ENCODE measurements around the gene KCTD10. TPM values are rescaled to one million over a fixed set of nuclear protein-coding genes. Genes with fewer than 3 reads are reported as not detected.

The KCTD10 gene
- total RNA-seq, 1 experiment from 2014 or later = 28.9 TPM

DNA sequence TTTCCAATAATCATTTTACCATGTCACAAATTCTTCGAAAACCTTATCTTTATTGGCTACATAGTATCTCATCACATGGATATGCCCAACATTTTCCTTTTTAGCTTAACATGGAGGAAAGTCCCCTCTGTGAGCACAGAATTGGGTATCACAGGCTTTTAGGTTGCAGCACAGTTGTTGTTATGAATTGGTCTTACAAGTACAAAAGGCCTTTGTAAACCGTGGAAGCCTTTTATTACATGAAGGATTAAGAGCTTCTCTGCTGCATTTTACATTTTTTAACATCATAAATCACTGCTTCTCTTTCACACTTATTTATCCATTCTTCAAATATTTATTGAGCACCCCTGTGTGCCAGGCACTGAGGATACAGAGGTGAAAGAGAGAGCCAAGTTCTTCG lies 26.5 kb upstream of the KCTD10 start:
- DNase-seq = no peak
- Histone ChIP-seq H3K36me3 (replicated peaks; ENCODE audit: control insufficient read depth, insufficient read depth, low read length) (peaks cover 15% of the 10 kb centered on the region), H3K27me3 (ENCODE audit: control insufficient read depth, insufficient read depth, low read length) (no peaks in the 10 kb centered on the region), H3K4me3 (ENCODE audit: insufficient read depth, low read depth, low read length) (no peak overlapping the region)

DNA sequence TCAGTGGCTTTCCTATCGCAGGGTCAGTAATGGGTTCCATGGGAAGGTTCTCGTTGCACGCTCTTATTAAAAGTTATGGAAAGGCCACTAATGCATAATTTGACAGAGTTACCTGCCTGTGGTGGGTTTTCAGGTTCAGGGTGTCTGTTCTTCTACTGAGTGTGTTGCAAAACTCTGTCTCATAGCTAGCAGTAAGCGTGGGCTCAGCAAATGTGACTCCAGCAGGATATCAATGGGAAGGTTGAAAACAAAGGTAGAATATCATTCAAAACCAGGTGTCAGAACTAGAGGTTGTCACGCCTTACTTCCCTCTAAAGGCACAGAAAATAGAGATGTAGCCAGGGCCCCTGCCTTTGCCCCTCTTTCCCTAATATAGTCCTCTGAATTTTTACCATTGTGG lies 25.2 kb upstream of the KCTD10 start:
- Histone ChIP-seq H3K4me3 (ENCODE audit: insufficient read depth, low read depth, low read length) (no peak overlapping the region), H3K36me3 (replicated peaks; ENCODE audit: control insufficient read depth, insufficient read depth, low read length) (peaks cover 12% of the 10 kb centered on the region), H3K27me3 (ENCODE audit: control insufficient read depth, insufficient read depth, low read length) (no peaks in the 10 kb centered on the region)
- no peak for DNase-seq

DNA sequence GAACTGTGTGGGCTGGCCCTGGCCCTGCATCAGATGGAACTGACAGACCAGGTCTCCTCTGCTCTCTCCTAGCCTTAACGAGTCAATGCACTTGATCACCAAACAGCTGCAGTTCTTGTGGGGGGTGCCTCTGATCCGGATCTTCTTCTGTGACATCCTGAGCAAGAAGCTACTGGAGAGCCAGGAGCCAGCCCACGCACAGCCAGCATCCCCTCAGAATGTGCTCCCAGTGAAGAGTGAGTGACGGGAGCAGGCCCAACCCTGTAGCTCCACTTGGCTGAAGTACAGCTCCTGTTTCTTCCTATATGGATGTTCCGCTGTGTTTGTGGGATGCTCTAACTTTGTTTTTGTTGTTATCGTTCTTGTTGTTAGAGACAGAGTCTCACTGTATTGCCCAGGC lies 24.2 kb upstream of the KCTD10 start:
- no peak for DNase-seq
- peaks cover 12% of the 10 kb centered on the region for H3K36me3 ChIP-seq (replicated peaks; ENCODE audit: control insufficient read depth, insufficient read depth, low read length)
- H3K4me3 ChIP-seq (ENCODE audit: insufficient read depth, low read depth, low read length) = no peak overlapping the region
- no peaks in the 10 kb centered on the region for H3K27me3 ChIP-seq (ENCODE audit: control insufficient read depth, insufficient read depth, low read length)

DNA sequence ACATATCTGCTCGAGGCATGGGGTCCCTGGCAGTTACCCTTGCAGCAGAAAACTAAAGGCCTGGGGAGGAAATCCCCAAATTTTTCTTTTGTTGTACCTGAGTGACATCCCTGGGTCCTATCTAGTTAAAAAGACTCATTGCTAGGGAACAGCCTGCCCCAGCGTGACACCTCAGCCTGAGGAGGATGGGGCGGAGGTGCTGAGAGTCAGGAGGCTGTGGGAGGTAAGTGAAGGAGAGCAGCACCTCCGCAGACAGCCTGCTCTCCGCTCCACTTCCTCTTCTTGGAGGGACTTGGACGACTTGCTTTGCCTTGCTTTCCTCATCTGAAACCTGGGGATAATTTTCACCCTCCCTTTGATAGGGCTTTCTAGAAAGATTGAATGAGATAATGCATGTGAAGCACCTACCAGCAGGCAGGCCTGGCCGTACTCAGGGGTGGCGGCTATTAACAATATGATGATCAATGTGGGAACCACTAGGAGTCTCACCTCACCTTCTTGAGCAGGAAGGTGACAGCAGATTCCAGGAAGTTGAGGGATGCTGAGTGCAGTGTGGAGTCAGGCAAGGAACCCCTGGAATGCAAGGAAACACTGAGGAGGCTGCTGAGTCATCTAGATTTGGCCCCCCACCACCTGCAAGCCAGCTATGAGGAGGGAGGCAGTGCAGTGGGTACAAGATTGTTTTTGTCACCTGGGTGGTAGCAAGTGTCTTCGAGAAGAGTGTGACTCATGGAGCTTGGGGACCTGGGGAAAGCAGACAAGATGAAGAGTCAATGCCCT lies 23.5 kb upstream of the KCTD10 start:
- Histone ChIP-seq H3K4me3 (ENCODE audit: insufficient read depth, low read depth, low read length) (no peak overlapping the region), H3K36me3 (replicated peaks; ENCODE audit: control insufficient read depth, insufficient read depth, low read length) (peaks cover 11% of the 10 kb centered on the region), H3K27me3 (ENCODE audit: control insufficient read depth, insufficient read depth, low read length) (no peaks in the 10 kb centered on the region)
- DNase-seq = no peak

DNA sequence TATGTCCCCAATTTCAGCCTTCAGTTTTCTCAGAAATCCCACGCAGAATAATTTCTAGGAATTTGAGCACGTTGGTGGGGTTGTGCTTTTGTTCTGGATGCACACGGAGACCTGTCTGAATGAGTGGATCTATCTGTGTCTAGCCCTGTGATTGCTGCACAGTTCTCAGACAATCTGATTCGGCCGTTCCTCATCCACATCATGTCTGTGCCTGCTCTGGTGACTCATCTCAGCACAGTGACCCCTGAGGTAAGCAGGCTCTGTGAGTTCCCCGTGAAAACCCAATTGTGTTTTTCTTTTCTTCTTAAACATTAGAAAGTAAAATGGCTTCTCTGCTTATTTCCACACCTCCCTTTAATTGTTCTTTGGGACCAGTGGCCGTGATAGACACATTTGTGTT lies 20.6 kb upstream of the KCTD10 start:
- DNase-seq = no peak
- peaks cover 11% of the 10 kb centered on the region for H3K36me3 ChIP-seq (replicated peaks; ENCODE audit: control insufficient read depth, insufficient read depth, low read length)

DNA sequence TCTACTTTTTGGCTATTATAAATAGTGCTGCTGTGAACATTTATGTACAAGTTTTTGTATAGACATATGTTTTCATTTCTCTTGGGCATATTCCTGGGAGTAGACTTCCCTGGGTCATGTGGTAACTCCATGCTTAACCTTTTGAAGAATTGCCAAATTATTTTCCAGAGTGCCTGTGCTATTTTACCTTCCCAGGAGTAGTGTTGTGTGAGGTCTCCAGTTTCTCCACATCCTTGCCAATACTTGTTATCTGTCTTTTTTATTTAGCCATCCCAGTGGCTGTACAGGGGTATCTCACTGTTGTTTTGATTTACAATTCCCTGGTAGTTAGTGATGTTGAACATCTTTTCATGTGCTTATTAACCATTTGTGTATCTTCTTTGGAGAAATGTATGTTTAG lies 19.2 kb upstream of the KCTD10 start:
- H3K4me3 ChIP-seq (ENCODE audit: insufficient read depth, low read depth, low read length) = no peak overlapping the region
- no peaks in the 10 kb centered on the region for H3K27me3 ChIP-seq (ENCODE audit: control insufficient read depth, insufficient read depth, low read length)
- H3K36me3 ChIP-seq (replicated peaks; ENCODE audit: control insufficient read depth, insufficient read depth, low read length) = peaks cover 9% of the 10 kb centered on the region; the same call in 1 of the 2 replicates

More for the DNA sequence above, 20.6 kb upstream of the KCTD10 start:
- Histone ChIP-seq H3K27me3 (ENCODE audit: control insufficient read depth, insufficient read depth, low read length) (no peaks in the 10 kb centered on the region), H3K4me3 (ENCODE audit: insufficient read depth, low read depth, low read length) (no peak overlapping the region)

DNA sequence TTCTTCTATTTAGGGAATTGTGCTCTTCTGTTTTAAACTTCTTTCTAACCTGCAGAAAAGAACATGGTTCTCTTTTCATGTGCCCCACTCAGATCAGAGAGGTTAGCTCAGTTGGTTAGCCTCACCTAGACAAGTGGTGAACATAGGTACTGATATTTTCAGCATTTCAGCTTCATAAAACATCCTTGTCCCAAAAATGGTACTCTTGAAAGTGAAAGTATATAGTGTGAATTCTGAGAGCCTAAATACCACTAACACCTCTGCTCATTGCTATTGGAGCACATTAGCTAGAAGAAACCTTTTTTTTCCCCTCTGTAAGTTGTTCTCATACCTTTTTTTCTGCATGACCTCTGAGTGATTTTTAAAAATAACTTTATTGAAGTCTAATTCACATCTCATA lies 17.9 kb upstream of the KCTD10 start:
- DNase-seq = no peak
- Histone ChIP-seq H3K36me3 (replicated peaks; ENCODE audit: control insufficient read depth, insufficient read depth, low read length) (peaks cover 8% of the 10 kb centered on the region), H3K4me3 (ENCODE audit: insufficient read depth, low read depth, low read length) (no peak overlapping the region), H3K27me3 (ENCODE audit: control insufficient read depth, insufficient read depth, low read length) (no peaks in the 10 kb centered on the region)

More for the DNA sequence above, 19.2 kb upstream of the KCTD10 start:
- no peak for DNase-seq

DNA sequence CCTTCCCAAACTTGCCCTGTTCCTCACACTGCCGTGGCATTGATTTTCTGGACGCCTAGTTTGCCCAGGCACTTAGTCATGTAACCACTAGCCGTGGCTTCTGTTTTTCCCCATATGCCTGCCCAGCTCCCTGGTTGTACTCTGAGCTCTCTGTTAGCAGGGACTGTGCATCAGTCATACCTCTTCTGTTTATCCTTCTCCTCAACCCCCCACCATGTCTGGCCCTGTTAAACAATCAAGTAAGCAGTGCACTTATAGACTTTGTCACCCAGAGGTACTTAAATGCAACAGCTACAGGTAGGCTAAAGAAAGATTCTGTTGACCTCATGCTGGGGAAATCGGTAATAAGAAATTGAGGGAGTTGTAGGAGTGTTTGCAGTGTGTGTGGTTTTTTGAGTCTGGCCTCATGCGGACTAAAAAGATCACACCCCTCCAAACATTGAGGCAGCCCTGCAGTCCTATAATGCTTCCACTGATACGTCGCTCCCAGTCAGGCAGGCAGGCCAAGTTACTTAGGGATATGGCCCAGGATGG lies 17.3 kb upstream of the KCTD10 start:
- Histone ChIP-seq H3K36me3 (replicated peaks; ENCODE audit: control insufficient read depth, insufficient read depth, low read length) (peaks cover 11% of the 10 kb centered on the region), H3K4me3 (ENCODE audit: insufficient read depth, low read depth, low read length) (no peak overlapping the region), H3K27me3 (ENCODE audit: control insufficient read depth, insufficient read depth, low read length) (no peaks in the 10 kb centered on the region)
- no peak for DNase-seq

DNA sequence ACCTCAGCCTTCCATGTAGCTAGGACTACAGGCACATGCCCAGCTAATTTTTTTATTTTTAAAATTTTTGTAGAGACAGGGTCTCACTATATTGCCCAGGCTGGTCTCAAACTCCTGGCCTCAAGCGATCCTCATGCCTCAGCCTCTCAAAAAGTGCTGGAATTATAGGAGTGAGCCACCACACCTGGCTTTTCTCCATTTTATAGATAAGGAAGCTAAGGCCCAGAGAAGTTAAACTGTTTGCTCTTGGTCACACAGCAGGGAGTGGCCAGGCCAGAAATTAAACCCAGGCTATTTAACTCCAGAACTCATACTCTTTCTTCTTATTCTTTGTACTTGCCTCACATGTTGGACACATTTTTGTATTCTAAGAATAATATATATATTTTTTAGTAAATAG lies 16.8 kb upstream of the KCTD10 start:
- H3K4me3 ChIP-seq (ENCODE audit: insufficient read depth, low read depth, low read length) = no peak overlapping the region
- no peaks in the 10 kb centered on the region for H3K27me3 ChIP-seq (ENCODE audit: control insufficient read depth, insufficient read depth, low read length)
- no peak for DNase-seq
- H3K36me3 ChIP-seq (replicated peaks; ENCODE audit: control insufficient read depth, insufficient read depth, low read length) = peaks cover 14% of the 10 kb centered on the region

DNA sequence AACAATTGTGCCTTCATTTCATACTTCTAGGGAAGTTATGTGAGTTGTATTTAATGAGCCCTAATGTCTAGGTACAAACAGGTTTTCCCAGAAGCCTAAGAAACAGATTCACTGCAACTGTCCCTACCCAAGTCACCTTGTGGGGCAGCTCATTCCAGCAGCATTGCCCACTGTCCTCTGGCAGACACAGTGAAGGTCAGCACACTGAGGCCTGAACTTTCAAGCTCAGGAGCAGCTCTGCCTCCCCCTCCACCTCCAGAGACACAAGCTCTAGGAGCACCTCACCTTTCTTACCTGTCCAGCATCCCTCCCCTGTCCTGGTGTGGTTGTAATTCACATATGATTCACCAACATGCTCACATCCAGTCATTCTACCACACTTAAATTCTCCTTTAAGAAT lies 16.0 kb upstream of the KCTD10 start:
- Histone ChIP-seq H3K27me3 (ENCODE audit: control insufficient read depth, insufficient read depth, low read length) (no peaks in the 10 kb centered on the region), H3K36me3 (replicated peaks; ENCODE audit: control insufficient read depth, insufficient read depth, low read length) (peaks cover 18% of the 10 kb centered on the region), H3K4me3 (ENCODE audit: insufficient read depth, low read depth, low read length) (no peak overlapping the region)
- DNase-seq = no peak

DNA sequence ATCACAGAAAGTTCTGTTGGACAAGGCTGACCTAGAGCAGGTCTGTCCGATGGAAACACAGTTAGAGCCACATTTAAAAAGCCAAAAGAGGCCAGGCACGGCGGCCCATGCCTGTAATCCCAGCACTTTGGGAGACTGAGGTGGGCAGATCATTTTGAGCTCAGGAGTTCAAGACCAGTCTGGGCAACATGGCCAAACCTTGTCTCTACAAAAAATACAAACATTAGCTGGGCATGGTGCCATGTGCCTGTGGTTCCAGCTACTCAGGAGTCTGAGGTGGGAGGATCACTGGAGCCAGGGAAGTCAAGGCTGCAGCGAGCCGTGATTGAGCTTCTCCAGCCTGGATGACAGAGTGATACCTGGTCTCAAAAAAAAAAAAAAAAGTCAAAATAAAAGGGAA lies 15.3 kb upstream of the KCTD10 start:
- no peak for DNase-seq
- no peak overlapping the region for H3K4me3 ChIP-seq (ENCODE audit: insufficient read depth, low read depth, low read length)
- no peaks in the 10 kb centered on the region for H3K27me3 ChIP-seq (ENCODE audit: control insufficient read depth, insufficient read depth, low read length)
- peaks cover 23% of the 10 kb centered on the region for H3K36me3 ChIP-seq (replicated peaks; ENCODE audit: control insufficient read depth, insufficient read depth, low read length)

DNA sequence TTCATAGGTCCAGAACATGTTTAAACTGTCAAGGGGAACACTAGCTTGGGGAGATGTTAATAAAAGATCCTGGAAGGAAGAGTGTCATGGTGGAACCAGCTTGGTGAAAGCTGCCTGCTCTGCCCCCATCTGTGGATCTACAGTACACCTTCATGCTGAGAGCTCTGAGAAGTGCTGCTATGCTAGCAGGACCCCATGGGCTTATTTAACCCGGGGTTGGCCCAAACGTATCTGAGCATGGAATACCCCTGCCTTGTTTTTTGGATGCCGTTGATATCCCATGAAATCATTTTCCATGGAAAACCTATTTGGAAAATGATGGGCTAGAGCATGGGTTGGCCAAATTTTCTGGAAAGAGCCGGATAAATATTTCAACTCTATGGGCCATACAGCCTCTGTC lies 14.6 kb upstream of the KCTD10 start:
- Histone ChIP-seq H3K36me3 (replicated peaks; ENCODE audit: control insufficient read depth, insufficient read depth, low read length) (peaks cover 27% of the 10 kb centered on the region), H3K4me3 (ENCODE audit: insufficient read depth, low read depth, low read length) (no peak overlapping the region), H3K27me3 (ENCODE audit: control insufficient read depth, insufficient read depth, low read length) (no peaks in the 10 kb centered on the region)
- DNase-seq = no peak

DNA sequence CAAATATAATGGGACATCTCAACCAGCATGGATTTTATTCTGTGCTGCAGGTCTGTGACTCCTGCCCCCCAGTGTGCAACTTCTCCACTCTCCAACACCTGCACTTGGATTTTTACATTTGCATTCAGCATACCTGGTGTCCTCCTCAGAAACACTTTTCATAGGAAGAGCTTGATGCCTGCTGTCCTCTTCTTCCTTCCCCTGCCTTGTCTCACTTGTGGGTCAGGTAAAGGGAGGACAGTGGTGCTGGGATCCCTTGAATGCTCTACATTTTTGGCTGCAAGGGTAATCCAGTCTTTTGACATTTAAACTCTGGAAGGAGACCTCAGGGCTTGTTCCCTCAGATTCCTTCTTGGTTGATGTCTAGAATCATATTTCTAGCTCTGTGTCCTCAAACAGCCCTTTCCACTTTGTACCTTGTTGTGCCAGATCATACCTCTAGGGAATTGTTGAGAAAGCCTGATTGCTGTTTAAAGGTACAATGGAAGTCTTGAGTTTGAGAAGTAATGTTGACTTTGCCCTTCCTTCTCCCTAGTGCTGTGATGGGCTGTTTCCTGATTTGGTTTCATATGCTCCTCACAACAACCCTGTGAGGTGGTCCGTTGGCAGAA lies 13.0 kb upstream of the KCTD10 start:
- H3K36me3 ChIP-seq (replicated peaks; ENCODE audit: control insufficient read depth, insufficient read depth, low read length) = peaks cover 31% of the 10 kb centered on the region
- H3K27me3 ChIP-seq (ENCODE audit: control insufficient read depth, insufficient read depth, low read length) = no peaks in the 10 kb centered on the region
- no peak overlapping the region for H3K4me3 ChIP-seq (ENCODE audit: insufficient read depth, low read depth, low read length)
- DNase-seq = no peak

DNA sequence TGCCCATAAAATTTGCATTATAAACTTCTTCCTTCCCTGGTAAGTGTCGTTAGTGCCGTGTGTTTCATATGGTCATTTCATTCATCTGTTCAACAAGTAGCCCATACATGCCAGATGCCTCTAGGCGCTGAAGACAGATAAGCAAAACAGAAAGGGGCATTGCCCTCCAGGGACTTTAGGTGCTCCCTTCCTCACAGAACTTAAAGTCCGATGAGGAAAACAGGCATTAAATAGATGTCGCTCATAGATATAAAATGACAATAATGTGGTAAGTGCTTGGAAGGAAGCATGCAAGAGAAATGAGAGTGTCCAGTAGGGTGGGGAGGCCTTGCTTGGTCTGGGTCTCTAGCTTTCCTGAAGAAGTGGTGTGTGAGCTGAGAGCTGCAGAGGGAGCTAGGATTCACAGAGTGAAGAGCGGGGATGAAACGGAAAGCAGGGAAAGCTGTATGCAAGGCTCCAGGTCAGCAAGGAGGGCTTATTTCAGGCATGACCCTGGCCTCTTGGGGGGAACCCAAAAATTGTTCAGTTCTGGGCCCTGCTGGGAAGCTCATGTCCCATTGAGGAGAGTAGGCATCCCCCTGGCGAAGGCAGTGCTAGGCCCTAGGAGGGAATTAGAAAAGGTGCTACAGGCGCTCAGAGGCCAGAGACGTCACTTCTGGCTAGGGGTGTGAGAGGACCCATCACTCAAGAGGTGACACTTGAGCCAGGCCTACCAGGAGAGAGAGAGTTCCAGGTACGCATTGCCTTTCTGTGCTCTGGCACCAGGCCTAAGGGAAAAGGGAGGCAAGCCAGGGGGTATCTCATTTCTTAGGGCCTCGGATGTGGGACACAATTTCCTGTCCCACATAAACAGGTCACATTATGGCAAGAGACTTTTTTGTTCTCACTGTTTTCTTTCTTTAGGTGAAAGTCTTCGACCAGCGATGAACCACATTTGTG lies 12.2 kb upstream of the KCTD10 start:
- Histone ChIP-seq H3K36me3 (replicated peaks; ENCODE audit: control insufficient read depth, insufficient read depth, low read length) (peaks cover 31% of the 10 kb centered on the region), H3K27me3 (ENCODE audit: control insufficient read depth, insufficient read depth, low read length) (no peaks in the 10 kb centered on the region), H3K4me3 (ENCODE audit: insufficient read depth, low read depth, low read length) (no peak overlapping the region)
- no peak for DNase-seq

All from H7 (cell line).